ENCODE results near the gene PRRC2B.

DNA sequence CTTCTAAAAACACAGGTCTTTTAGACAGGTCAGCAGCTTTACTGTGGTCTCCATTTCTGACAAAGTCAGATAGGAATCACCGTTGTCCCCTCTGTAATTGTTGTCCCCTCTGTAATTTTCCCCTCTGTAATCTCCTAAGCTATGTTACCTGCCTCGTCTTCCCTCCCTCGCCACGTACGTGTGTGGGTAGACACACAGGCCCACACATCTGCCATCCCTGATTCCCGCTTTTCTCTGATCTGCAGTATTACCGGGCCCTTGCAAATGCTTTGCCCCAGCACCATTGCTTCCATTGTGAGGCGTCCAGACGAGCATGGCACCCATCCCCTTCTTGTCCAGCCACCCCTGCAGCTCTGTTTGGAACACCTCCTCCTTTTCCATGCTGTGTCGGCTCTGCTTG is 63.9 kb downstream of the PRRC2B start:
- no peak for TF ChIP-seq CTCF (IDR thresholded peaks at IDR 0.05; ENCODE audit: low read depth, low read length)
- TF ChIP-seq EZH2phosphoT487 (IDR thresholded peaks at IDR 0.05; ENCODE audit: low read depth) = no peak
